HuH-7.5 (cell line): ENCODE measurements around the gene PPP1R16B.
"Not testable (repeated sequence)": the region's sequence is repeated elsewhere in the genome, so short reads cannot be mapped to it uniquely, and the experiment has no call there.

ENCODE experiments used
- DNase-seq: peaks from one replicate; pipeline ENCODE4 v3.0.0; 2011; ENCODE audit warnings: low spot score

Gene PPP1R16B

DNA sequence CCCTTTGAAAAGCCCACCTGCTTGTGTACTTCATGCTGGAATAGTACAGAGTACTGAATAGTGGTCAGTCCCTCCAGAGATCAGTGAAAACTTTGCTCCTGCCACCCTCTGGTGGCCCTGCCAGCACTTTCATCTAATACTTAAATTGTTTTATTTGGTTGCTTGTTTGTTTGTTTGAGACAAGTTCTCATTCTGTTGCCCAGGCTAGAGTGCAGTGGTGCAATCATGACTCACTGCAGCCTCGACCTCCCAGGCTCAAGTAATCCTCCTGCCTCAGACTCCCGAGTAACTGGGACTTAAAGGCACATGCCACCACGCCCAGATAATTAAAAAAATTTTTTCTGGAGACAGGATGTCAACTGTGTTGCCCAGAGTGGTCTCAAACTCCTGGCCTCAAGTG, 129.8 kb downstream of the PPP1R16B start:
- DNase-seq = no peak

DNA sequence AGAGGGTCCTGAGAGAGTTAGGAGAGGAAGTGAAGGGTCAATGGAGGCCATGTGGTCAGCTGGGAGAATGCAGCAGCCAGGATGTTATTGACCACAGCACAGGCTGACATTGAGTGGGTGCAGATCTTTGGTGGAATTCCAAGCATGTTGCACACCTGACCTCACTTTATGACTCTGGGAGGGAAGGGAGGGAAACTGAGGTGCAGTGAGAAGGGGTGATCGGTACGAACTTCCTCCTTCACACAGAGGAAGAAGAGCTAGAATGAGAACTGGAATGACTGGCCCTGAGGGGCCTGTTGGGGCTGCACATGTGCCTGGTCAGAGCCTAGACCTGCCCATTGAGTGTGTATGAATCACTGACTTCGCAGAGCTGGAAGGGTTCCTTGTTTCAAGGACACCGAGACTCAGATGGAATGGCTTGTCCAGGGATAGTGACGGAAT, 130.5 kb downstream of the PPP1R16B start:
- no peak for DNase-seq

DNA sequence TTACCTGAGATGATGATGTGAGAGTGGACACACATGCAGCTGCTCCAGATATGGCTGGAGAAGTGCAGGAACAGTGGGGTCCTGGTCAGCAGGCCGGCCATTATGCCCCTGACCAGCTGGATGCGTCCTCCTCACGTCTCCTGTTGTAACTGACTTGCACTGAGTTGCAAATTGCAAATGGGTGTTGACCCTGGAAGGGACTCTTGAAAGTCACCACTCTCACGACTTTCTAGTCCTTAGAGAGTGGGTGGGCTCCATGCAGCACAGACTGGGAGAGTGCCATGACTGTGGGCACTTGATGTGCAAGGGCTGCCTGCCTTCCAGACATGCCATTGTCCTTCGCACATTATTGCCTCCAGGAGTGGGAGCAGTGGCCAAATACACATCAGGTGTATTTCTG, 131.5 kb downstream of the PPP1R16B start:
- no peak for DNase-seq

DNA sequence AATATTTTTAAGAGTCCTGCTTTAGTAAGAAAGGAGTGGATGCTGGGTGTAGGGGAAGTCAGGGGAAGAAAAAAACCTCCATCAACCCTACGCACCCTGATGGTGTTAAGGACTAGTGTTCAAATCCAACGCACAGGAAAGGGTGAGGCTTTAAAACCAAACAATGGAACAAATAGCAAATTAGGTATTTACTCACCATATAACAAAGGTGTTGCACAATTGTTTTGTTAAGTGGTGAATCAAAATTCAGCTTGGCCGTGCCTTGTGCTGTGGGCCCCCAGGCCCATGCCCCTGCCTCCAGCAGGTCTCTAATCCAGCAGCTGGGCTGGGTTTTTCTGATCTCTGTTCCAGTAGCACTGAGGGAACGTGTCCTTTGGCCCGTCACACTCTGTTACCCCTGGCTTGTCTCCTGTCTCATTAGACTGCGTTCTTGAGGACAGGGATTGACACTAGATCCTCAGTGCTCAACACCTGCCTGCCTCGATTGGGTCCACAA, 132.5 kb downstream of the PPP1R16B start:
- DNase-seq = no peak

DNA sequence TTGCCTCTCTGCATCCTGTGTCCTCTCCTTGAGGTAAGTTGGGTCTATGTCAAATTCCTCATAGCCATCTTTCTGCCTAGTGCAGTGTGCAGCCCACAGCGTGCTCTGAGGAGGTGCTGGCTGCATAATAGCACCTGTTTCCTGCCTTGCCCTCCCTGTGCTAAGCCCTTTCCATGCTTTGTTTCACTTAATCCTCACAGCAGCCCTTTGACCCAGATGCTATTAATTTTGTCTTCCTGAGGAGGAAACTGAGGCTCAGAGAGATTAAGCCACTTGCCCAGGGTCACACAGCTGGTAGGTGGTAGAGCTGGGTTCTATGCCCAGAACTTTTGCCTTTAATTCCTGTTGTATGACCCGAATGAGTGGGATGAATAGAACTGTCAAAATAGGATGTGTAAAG, 134.2 kb downstream of the PPP1R16B start:
- DNase-seq = no peak

DNA sequence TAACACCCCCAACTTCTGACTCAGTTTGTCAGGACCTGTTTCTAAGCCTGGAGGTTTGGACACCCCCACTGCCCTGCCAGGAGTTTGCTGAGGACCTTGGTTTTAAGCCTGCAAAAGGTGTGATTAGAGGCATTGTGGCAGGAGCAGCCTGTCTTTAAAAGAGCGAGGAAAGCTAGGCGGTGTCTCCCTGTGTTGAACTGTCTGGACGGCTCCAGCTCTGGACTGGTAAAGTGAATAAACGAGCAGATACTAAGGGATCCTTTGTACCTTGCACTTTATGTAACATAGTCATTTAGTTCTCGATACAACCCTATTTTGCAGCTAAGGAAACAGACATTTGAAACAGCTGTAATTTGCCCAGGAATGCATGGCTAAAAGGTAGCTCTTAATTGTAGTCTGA, 135.1 kb downstream of the PPP1R16B start:
- no peak for DNase-seq

DNA sequence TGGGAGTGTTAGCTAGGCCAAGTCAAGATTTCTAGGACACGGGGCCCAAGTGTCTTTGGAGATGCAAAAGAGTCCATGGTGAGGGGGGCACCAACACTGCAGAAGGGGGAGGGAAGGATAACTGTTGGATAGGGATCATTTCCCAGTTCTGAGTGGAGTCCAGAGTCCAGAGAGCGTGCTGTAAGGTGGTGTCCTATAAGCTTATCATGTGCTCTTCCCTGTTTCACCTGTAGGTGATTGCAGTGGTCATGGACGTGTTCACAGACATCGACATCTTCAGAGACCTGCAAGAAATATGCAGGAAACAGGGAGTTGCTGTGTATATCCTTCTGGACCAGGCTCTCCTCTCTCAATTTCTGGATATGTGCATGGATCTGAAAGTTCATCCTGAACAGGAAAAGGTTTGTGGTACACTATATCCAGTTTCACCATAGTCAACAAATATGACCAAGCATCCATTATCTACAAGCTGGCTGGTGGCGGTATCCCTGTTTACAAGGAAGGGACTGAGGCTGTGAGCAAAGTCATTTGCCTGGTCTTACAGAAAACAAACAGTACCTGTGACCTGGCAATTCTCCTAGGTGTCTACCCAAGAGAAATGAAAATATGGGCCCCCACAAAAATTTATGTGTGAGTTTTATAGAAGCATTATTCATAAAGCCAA, 136.4 kb downstream of the PPP1R16B start:
- no peak for DNase-seq

DNA sequence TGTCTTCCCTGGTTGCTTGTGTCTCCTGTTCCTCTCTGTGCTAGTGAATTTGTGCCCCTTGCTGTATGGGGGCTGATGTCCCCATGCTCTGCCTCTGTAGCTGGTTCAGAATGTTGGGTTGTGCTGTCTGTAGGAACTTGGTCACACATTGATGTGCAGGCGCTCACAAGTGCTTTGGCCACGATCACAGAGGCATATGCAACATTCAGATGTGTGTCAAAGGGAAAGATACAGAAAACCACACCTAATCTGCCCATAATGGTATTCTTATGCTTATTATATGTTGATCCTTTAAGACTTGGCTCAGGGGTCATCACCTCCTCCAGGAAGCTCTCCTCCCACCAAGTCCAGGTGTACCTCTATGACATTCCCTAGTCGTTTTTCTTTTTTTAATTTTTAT, 139.5 kb downstream of the PPP1R16B start:
- no peak for DNase-seq

DNA sequence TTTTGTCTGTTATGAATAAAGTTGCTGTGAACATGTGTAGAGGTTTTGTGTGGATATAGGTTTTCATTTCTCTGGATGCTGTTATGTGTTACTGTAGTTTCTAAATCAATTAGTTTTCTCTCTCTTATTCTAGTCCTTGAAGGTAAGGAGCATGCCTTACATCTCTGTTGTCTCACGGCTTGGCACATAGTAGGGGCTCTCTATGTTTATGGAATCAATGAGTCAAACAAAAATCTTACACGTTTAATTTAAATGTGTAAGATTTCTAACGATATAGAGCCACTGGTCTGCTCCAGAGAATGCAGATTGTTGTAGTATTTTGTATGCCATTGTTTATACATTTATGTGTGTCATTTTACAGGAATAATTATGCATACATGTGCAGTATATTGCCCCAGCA, 141.3 kb downstream of the PPP1R16B start:
- DNase-seq = no peak

DNA sequence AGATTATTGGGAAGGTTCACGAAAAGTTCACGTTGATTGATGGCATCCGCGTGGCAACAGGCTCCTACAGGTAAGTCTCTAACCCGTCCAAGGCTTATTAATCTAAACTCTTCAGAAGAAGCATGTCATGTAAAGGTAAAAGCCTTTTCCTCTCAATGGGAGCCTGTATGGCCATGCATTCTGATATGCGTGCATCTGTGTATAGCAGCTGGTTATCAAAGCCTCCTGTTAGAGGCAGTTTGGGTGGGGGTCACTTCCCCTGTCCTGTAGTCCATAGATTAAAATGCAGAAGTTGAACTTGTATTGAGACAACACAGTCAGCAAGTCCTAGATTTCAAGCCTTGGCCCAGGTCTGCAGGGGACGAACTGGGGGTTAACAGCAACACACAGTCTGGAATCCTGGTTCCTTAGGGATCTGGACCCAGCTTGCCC, 142.4 kb downstream of the PPP1R16B start:
- no peak for DNase-seq

DNA sequence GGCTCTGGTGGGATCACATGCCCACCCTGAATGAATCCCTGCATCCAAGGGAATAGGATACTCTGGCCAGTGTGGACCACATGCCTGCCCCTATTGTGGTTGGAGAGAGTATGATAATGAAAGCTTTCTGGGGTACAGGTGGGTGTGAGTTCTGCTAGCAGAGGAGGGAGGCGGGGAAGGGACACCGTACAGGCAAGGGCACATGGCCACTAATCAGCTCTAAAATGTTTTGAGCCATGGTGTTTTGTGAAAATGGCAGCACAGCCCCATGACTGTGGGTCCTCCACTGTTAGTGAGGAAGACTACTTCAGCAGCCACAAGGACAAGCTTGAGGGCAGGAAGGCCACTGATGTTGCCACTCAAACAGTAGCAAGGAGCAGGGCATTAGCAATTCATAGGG, 144.8 kb downstream of the PPP1R16B start:
- no peak for DNase-seq

DNA sequence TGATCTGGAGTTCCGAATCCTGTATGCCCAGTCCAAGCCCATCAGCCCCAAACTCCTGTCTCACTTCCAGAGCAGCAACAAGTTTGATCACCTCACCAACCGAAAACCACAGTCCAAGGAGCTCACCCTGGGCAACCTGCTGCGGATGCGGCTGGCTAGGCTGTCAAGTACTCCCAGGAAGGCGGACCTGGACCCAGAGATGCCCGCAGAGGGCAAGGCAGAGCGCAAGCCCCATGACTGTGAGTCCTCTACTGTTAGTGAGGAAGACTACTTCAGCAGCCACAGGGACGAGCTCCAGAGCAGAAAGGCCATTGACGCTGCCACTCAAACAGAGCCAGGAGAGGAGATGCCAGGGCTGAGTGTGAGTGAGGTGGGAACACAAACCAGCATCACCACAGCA, 146.1 kb downstream of the PPP1R16B start:
- no peak for DNase-seq

DNA sequence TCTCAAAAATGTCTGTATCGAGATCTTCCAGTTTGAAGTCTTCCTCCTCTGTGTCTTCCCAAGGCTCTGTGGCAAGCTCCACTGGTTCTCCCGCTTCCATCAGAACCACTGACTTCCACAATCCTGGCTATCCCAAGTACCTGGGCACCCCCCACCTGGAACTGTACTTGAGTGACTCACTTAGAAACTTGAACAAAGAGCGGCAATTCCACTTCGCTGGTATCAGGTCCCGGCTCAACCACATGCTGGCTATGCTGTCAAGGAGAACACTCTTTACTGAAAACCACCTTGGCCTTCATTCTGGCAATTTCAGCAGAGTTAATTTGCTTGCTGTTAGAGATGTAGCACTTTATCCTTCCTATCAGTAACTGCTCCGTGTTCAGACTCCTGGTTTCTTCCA, 146.7 kb downstream of the PPP1R16B start:
- DNase-seq = no peak

DNA sequence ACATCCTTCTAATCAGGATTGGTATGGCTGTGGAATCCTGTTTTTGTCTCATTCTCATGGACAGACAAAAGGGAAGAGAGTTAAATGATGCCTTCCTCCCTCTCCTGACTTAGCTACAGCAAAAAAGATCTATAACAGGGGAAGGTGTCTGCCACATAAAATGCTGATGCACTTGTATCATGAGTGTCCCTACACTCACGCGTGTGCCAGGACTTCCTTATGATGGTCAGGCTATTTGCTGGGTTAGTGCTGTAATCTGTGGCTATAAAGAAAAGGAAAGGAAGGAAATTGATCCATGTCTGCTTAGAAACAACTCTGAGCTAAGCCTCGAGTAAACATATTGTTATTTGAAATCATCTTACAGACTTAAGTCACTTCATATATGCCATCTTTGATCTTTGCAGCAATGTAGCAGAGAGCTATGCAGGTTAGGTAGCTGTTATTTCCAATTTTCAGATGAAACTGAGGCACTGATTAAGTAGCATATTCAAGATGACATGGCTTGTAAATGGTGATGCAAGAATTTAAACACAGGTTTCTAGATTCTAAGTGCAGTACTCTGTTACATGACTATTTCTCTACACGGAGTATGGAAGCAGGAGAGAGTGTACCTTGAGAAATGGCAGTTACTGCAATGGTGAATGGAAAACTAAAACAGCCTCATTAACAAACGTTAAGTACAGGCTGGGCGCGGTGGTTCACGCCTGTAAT, 148.3 kb downstream of the PPP1R16B start:
- no peak for DNase-seq

DNA sequence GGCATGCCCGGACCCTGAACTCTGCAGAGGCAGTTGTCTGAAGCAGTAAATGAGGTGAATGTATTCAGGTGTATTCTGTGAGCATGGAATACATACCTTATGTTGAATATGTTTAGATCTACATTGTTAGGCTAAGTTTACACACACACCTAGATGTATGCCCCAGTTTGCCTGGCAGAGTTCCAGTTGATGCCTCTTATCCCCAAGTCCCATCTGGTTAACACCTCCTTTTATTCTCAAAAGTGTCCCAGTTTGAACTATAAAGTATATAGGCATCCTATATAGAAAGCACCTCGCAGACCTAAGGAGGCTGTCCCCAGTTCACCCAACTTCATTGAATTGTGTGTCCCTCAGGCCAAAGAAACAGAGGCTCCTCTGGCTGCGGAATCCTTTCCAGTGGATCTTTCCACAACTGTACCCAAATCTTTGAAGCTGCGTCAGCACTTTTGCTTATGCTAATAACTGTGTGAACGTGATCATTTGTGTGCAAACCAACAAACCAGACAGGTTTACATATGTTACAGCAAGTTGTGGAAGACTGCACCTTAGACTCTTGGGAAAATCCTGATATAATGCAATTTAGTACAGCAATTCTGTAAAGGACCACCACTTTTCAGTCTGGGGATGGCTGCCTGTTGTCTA, 151.9 kb downstream of the PPP1R16B start:
- no peak for DNase-seq

DNA sequence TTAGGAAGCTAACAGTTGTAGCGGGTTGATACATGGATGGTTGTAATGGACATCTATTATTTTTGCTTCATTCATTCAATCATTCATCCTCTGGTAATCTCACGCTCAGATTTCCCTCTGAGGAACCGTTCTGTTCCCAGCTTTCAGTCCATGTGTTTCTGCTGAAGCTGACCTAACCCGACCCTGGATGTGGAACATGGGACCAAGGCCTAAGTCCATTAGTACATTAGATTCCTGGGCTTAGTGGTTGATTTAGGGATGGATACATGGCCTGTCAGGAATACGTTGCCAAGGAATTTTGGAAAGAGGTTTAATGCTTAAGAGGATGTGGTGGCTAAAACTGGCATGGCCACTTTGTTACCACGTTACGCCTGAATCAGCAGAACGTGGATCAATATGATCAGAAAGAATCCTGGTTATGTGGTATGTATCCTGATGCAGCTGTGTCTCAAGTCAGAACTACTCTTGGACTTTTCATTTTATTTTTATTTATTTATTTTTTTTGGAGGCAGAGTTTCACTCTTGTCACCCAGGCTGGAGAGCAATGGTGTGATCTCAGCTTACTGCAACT, 152.5 kb downstream of the PPP1R16B start:
- DNase-seq = no peak

DNA sequence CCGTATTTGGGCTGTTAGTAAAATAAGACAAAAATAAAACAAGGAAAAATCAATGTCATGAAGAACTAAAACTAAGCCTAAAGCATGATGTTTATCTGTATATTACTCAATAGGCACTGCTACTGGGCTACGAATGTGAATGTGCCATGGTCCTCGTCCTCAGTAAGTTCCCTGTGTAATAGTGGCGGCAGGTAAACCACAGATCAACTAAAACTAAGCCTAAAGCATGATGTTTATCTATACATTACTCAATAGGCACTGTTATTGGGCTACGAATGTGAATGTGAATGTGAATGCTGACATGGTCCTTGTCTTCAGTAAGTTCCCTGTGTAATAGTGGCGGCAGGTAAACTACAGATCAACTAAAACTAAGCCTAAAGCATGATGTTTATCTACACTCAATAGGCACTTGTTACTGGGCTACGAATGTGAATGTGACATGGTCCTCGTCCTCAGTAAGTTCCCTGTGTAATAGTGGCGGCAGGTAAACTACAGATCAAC, 154.7 kb downstream of the PPP1R16B start:
- not testable (repeated sequence) for DNase-seq

DNA sequence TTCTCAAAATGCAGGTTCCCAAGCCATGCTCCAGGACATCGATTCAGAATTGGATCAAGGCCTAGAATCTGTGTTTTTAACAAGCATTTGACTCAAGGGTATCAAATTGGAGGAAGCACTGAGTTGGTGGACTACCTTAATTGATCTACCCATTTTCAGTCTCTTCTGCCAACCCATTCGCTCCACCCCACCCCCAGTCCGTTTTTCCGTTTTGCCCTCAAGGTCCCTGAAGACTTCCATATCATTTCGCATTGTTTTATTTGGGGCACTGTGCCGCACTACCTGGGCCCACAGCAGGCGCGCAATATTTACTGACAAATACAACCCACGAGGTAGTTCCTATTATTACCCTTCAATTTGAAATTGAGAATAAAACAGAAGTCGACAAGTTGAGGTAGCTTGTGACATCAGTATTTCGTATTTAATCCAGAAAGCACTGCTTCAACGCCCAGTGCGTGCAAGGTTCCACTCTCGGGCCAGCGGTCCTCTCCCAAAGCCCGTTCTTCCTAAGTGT, 156.1 kb downstream of the PPP1R16B start:
- DNase-seq = no peak

DNA sequence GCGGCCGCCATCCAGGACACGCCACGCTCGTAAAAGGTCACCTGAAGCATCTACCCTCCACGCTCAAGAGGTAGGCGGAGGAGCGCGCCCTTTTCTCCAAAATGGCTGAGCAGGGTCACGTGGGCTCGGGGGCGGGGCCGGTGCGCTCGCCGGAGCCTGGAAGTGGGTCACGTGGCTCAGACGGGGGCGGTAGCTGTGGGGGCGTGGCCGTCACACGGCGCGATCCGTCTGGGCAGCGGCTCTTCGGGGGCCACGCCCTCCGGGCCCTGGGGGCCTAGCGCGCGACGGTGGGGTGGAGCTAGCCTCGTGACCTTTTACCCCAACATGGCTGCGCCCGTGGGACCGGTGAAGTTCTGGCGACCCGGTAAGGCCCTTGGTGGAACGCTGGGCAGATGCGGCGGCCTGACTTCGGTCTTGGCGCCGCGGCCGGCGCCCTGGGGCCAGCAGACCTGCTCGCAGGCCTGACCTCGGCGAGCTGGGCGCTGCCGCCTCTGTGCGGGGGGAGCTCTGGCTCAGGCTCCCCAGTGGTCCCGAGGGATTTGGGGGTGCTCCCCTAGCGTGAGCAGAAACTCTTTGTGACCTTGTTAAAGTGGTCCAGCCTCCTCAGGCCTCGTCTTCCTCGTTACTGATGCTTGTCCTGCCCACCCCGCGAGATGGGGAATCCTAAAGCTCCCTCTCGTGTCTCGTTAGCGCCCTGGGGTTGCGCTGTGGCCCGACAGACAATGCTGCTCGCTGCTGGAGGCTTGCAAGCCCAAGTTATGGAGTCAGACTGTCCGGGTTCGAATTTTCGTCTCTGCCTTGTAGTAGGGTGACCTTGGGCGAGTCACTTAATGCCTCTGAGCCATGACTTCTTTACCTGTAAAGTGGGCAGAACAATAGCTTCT, 156.8 kb downstream of the PPP1R16B start, which contains the start of gene DHX35:
Gene DHX35 (plus strand): TSS at position 301 of the 884 bp plus-strand sequence. CDS start 24 bp downstream, at position 325.
- peak; percentile 93 for DNase-seq

DNA sequence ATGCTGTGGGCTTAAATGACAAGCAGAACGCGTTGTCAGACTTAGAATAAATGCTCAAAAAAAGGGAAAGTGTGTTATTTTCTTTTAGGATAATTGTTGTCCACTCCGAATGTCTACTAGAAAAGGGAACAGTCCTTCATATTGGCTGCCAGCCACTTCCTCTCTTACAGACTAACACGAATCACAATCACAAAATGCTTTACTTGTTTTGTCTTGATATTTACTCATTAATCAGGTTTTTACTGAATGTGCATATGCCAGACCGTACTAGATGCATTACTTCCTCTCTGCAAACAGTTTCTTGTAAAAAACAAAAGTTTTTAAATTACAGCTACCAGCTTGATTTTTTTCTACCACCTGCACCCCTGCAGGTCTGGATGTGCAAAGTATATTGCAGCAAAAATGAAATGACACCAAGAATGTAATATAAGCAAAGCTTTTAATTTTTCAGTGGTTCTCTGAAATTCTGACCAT, 157.5 kb downstream of the PPP1R16B start:
- no peak for DNase-seq

DNA sequence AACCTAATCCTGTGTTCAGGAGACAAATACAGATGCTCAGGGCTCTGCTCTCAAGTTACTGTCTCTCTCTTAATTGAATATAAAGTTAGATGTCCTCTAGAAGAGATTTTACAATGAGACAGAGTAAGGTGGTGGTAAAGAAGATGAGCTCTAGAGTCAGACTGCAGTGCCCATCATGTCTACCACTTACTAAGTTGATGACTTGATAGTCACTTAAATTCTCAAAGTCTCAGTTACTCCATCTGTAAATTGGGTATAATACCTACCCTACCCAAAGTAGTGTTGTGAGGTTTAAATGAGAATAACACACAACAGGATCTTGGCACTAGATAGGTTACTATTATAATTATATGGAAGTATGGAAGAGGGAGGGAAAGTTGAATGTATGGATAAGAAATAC, 158.2 kb downstream of the PPP1R16B start:
- DNase-seq = no peak
